ENCODE data around the gene NEU1. TPM values are rescaled to one million over a fixed set of nuclear protein-coding genes. Genes with fewer than 3 reads are reported as not detected.
"Not testable (repeated sequence)": the region's sequence is repeated elsewhere in the genome, so short reads cannot be mapped to it uniquely, and the experiment has no call there.

NEU1 gene
- polyA plus RNA-seq (2012; ENCODE audit: insufficient read depth, insufficient read length) = 18.6 TPM

- H3K4me3 ChIP-seq (ENCODE audit: low read length) = peak within 1 kb of the TSS; percentile 69
These were observed at the start of gene NEU1 for GRCh38 chr6:31862344-31863235. NEU1 (minus strand) TSS chr6:31862821; CDS start chr6:31862776, 45 bp downstream.

GRCh38 chr6:31911826-31912585 lies 49.4 kb upstream of the NEU1 start:
- no peak for DNase-seq (ENCODE audit: low read depth, low spot score)
- H3K4me3 ChIP-seq (ENCODE audit: low read length) = no peak overlapping the region

More at GRCh38 chr6:31862344-31863235, at the start of gene NEU1:
- DNase-seq (ENCODE audit: low read depth, low spot score) = peak; percentile 100

GRCh38 chr6:31909298-31909697 lies 46.7 kb upstream of the NEU1 start:
- DNase-seq (ENCODE audit: low read depth, low spot score); H3K4me3 ChIP-seq (ENCODE audit: low read length): not testable (repeated sequence)

GRCh38 chr6:31908791-31909190 lies 46.2 kb upstream of the NEU1 start:
- no peak overlapping the region for H3K4me3 ChIP-seq (ENCODE audit: low read length)
- no peak for DNase-seq (ENCODE audit: low read depth, low spot score)

- H3K4me3 ChIP-seq (ENCODE audit: low read length); DNase-seq (ENCODE audit: low read depth, low spot score): not testable (repeated sequence)
These were observed 45.6 kb upstream of the NEU1 start for GRCh38 chr6:31908255-31908654.

- peak; percentile 36 for DNase-seq (ENCODE audit: low read depth, low spot score)
- no peak overlapping the region for H3K4me3 ChIP-seq (ENCODE audit: low read length)
These were observed 44.7 kb upstream of the NEU1 start for GRCh38 chr6:31907158-31907813.

GRCh38 chr6:31906727-31907126 lies 44.1 kb upstream of the NEU1 start:
- DNase-seq (ENCODE audit: low read depth, low spot score); H3K4me3 ChIP-seq (ENCODE audit: low read length): not testable (repeated sequence)

GRCh38 chr6:31906122-31906521 lies 43.5 kb upstream of the NEU1 start:
- no peak for DNase-seq (ENCODE audit: low read depth, low spot score)
- no peak overlapping the region for H3K4me3 ChIP-seq (ENCODE audit: low read length)

GRCh38 chr6:31905041-31905440 lies 42.4 kb upstream of the NEU1 start:
- H3K4me3 ChIP-seq (ENCODE audit: low read length) = no peak overlapping the region
- DNase-seq (ENCODE audit: low read depth, low spot score) = no peak

GRCh38 chr6:31903957-31904356 lies 41.3 kb upstream of the NEU1 start:
- DNase-seq (ENCODE audit: low read depth, low spot score) = no peak

GRCh38 chr6:31901953-31902643 lies 39.5 kb upstream of the NEU1 start, which contains the start of gene ZBTB12:
ZBTB12 (minus strand) TSS chr6:31902086; CDS start chr6:31901305, 781 bp downstream.
- peak; percentile 88 for DNase-seq (ENCODE audit: low read depth, low spot score)
- H3K4me3 ChIP-seq (ENCODE audit: low read length) = peak within 1 kb of the TSS; percentile 63

More at GRCh38 chr6:31903957-31904356, 41.3 kb upstream of the NEU1 start:
- no peak overlapping the region for H3K4me3 ChIP-seq (ENCODE audit: low read length)

- peak; percentile 29 for DNase-seq (ENCODE audit: low read depth, low spot score)
- H3K4me3 ChIP-seq (ENCODE audit: low read length) = peak overlapping the region; percentile 63
These were observed 38.9 kb upstream of the NEU1 start for GRCh38 chr6:31901415-31901952.

GRCh38 chr6:31900917-31901414 lies 38.3 kb upstream of the NEU1 start:
- DNase-seq (ENCODE audit: low read depth, low spot score) = no peak
- peak overlapping the region; percentile 63 for H3K4me3 ChIP-seq (ENCODE audit: low read length)

- H3K4me3 ChIP-seq (ENCODE audit: low read length) = no peak overlapping the region
- DNase-seq (ENCODE audit: low read depth, low spot score) = no peak
These were observed 37.5 kb upstream of the NEU1 start for GRCh38 chr6:31899882-31900722.

- H3K4me3 ChIP-seq (ENCODE audit: low read length) = no peak overlapping the region
- DNase-seq (ENCODE audit: low read depth, low spot score) = no peak
These were observed 36.6 kb upstream of the NEU1 start for GRCh38 chr6:31899215-31899614.

GRCh38 chr6:31898383-31899011 lies 35.9 kb upstream of the NEU1 start:
- peak overlapping the region; percentile 95 for H3K4me3 ChIP-seq (ENCODE audit: low read length)
- peak; percentile 49 for DNase-seq (ENCODE audit: low read depth, low spot score)
